NCI-H2227 (cell line): ENCODE measurements around the gene CEMIP.

Source experiments
- DNase-seq: peaks from one replicate; lab custom pipeline; 2025; ENCODE audit not compliant: unreplicated experiment; lab: John Stamatoyannopoulos, UW

CEMIP gene

GRCh38 chr15:80841541-80841940, 62.4 kb downstream of the CEMIP start:
- DNase-seq, result no peak

DNA sequence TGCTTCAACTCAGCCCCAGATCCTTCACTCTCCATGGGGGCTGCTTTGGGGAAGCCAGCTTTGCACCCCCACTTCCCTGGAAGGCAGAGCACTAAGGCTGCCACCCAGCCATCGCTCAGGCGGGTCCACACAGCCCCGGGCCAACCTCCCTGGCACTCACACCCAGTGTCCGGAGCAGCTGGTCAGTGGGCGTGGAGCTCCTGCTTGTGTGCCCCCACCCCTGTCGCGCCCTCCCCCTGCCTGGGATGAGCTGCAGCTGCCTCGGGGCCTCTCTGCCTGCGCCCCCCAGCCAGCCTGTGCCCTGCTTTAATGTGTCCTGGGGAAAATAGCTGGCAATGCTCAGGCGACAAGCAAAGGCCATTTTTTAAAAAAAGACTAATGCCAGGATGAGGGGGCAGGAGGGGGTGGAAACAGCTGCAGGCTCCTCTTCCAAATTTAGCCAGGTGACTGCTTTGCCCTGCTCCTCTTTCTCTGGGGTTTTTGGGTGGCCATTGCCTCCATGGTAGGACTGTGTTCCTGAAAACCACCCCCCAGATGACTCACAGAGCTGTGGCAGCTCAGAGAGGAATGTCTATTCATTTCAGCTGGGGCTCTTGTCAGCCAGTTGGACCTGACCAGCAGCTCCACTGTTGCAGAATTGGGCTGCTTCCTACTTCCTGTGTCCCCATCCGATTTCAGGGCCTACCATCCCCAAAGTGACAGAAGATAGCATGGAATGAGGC, 65.0 kb downstream of the CEMIP start:
- no peak for DNase-seq

GRCh38 chr15:80846031-80846815, 67.1 kb downstream of the CEMIP start:
- DNase-seq, result no peak

DNA sequence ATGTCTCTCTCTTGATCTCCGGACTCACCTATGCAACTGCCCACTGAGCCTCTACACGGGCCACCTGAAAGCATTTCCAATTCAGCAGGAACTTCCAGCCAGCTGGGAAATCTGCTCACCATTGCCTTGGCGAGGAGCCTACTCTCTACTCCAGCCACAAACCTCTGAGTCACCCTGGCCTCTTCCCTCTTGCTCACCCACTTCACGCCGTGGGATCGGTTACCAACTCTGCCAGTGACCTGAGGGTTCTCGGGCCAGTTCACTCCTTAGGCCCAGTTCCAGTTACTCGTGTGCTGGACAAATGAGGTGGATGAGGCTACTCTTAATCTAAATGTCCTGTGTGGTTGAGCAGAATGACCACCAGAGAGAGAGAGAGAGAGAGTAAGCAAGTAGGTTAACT, 70.1 kb downstream of the CEMIP start:
- no peak for DNase-seq

GRCh38 chr15:80850941-80851451, 71.8 kb downstream of the CEMIP start:
- DNase-seq, result no peak

DNA sequence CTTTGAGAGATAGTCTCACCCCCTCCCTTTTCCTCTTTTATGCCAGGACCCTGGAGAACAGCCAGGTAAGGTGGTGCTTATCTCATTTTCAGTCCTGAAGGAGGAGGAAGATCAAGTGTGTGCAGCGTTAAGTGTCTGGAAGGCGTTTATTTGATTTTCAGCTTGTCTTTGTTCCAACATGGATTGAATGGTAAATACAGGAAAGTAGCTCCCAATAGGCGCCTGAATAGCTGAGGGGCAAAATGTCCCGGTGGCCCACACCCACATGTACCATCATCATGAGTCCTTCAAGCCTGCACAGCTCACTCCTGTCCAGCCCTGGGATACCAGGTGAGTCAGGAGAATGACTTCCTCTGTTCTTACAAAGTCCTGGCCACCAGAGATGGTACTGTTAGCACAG, 73.5 kb downstream of the CEMIP start:
- no peak for DNase-seq

- no peak for DNase-seq
Measured at GRCh38 chr15:80854104-80854503, 74.9 kb downstream of the CEMIP start.

DNA sequence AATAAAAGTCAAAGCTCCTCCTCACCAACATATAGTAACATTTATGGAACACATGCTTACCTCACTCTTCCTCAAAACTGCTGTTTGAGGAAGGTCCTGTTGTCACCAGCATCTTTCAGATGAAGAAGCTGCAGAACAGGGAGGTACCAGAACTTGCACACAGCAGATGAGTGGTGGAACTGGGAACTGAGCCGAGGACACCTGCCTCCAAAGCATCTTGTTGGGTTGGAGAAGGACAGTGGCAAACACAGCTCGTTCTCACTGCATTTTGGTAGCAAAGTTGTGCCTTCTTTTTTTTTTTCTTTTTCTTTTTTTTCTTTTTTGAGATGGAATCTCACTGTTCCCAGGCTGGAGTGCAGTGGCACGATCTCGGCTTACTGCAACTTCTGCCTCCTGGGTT, 76.0 kb downstream of the CEMIP start:
- DNase-seq, result no peak

GRCh38 chr15:80856400-80856799, 77.2 kb downstream of the CEMIP start:
- peak; percentile 1 for DNase-seq

- DNase-seq, result peak; percentile 13
Measured at GRCh38 chr15:80856809-80857377, 77.7 kb downstream of the CEMIP start.

GRCh38 chr15:80861731-80862170, 82.6 kb downstream of the CEMIP start:
- no peak for DNase-seq

- DNase-seq, result no peak
Measured at GRCh38 chr15:80864666-80865065, 85.5 kb downstream of the CEMIP start.

- DNase-seq, result no peak
Measured at GRCh38 chr15:80866936-80867335, 87.8 kb downstream of the CEMIP start.

- DNase-seq, result no peak
Measured at GRCh38 chr15:80870366-80870765, 91.2 kb downstream of the CEMIP start.

DNA sequence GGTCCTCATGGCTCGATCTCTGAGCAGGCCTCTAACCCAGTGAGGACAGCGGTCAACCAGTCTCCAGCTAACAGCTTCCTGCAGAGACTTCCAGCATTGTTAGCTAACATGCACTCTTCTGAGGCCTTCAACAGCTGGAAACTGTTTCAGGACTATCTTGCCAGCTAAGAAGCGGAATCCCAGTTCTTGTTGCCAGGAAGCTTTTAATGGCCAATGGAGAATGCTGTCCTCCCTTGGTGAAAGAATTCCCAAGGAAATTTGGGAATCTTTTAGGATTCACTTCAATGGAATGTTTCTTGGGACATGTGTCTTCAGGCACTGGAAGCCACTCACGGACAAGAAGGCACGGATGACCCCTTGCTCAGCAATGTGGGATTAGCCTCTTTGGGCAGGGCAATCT, 91.7 kb downstream of the CEMIP start:
- DNase-seq, result no peak

DNA sequence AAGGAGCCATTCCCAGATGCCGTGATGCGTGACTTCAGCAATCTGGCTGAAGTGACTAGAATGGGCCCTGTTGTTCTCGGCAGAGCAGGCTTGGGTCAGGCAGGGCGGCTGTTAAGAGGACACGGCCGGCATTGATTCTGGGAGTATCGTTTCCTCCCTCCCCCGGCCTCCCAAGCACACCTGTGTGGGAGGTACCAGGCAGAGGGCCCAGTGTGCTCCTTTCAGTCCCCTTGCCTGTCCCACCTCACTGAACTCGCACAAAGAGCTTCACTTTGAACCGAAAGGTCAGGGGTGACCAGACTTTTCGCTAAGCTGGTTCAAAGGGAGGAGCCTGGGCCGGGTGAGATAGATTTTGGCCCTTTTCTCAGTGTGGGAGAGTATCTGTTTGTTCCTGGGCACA, 92.7 kb downstream of the CEMIP start:
- no peak for DNase-seq

DNA sequence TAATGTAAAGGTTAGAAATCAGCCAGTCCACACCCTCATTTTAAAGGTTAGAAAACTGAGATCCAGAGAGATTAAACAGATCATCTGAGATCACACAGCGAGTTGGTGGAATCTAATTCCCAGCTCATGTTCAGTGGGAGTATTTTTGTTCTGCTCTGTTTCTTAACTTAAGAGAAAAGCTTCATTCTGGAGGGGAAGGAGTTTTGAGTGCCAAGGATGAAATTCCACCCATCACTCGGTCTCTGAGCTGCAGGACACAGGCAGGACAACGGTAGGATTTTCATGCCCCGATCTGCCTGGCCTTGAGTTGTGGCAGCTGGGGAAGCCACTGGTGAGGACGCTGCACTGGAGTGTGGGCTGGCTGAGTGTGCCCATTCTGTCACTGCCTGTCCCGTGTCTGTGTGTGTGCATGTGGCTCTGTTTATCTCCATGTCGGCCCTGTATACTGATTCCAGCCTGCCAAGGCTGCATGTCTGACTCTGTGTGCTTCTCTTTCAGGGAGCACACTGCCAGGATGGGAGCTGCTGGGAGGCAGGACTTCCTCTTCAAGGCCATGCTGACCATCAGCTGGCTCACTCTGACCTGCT, 94.3 kb downstream of the CEMIP start:
- no peak for DNase-seq

DNA sequence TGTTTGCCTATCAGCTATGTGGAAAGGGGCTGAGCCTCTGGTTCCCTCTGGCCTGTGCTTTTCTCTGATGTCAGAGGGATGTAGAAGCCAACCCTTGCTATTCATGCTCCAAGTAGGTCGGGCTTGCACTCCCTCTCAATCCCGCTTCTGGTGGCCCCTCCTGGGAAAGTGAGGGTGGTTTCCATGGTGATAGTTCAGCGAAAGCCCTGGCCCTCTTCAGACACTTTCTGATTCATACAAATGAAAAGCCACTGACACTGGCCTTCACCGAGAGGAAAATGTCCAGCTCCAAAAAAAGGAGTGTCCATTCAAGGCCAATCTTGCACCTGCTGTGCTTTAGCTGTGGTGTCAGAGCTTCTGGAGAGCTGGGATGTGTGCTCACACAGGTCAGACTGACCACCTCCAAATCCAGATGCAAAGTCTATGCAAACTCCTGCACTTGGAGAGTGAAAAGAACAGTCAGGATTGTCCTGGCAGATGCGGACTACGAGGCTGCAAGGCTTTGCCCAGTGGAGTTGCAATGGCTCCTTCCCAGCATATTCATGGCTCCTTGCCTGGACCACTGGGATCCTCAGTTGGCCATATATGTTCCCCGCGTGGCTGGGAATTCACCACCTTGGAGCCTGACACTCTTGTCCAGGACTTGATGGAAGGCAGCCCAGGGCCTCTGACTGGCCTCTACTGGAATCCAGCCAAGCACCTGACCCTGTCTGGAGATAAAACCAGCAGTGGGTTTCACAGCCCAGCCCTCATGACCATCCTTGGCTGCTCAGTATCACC, 96.6 kb downstream of the CEMIP start:
- peak; percentile 30 for DNase-seq

GRCh38 chr15:80876348-80876674, 97.1 kb downstream of the CEMIP start:
- no peak for DNase-seq

DNA sequence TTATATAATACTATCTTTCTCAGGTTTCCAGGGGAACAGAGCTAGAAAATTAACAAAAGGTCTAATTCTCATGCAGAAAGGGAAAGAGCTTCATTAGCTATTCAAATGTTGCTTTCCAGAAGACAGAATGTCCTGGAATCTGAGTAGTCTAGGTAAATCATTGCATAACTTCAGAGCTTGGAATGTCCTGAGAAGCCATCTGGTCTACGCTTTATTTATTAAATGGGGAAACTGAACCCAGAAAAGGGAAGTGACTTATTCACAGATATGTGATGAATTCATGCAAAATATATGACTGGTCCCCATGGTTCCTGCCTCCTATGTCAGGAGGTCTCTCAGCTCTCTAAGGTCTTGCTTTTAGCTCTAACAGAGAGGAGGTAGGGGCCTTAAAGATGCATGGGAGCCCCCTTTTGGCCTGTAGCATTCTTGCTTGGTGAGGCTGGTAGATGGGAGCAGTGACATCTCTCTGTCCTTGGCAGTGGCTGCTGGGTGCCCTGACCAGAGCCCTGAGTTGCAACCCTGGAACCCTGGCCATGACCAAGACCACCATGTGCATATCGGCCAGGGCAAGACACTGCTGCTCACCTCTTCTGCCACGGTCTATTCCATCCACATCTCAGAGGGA, 99.2 kb downstream of the CEMIP start:
- no peak for DNase-seq

GRCh38 chr15:80878867-80879250, 99.7 kb downstream of the CEMIP start:
- no peak for DNase-seq
